Cerebellar cortex (tissue), 1 donor: ENCODE results near the gene SIRT7.

Source experiments
- DNase-seq: peaks from one replicate; pipeline ENCODE4 v3.0.0-alpha.2; 2015; ENCODE audit warnings: low spot score

Gene SIRT7

GRCh38 chr17:81917565-81918332 lies at the start of gene SIRT7:
SIRT7 (minus strand) TSS chr17:81918176; CDS start chr17:81918131, 45 bp downstream.
- DNase-seq, result peak; percentile 78

GRCh38 chr17:81967244-81967532 lies 49.2 kb upstream of the SIRT7 start:
- no peak for DNase-seq

GRCh38 chr17:81966343-81967243 lies 48.6 kb upstream of the SIRT7 start:
- no peak for DNase-seq

GRCh38 chr17:81964081-81964849 lies 46.3 kb upstream of the SIRT7 start:
- no peak for DNase-seq

- no peak for DNase-seq
Observed at GRCh38 chr17:81962499-81963441, 44.8 kb upstream of the SIRT7 start.

- no peak for DNase-seq
Observed at GRCh38 chr17:81961521-81962498, 43.8 kb upstream of the SIRT7 start.

- DNase-seq, result no peak
Observed at GRCh38 chr17:81961087-81961511, 43.1 kb upstream of the SIRT7 start, which contains the start of gene NOTUM. NOTUM (minus strand) TSS chr17:81961187; CDS start chr17:81960909, 278 bp downstream.

- DNase-seq, result no peak
Observed at GRCh38 chr17:81960130-81960958, 42.4 kb upstream of the SIRT7 start.

GRCh38 chr17:81959362-81960129 lies 41.6 kb upstream of the SIRT7 start:
- peak; percentile 27 for DNase-seq

GRCh38 chr17:81958633-81959342 lies 40.8 kb upstream of the SIRT7 start:
- DNase-seq, result no peak

GRCh38 chr17:81957691-81958432 lies 39.9 kb upstream of the SIRT7 start:
- no peak for DNase-seq

- no peak for DNase-seq
Observed at GRCh38 chr17:81956607-81957589, 38.9 kb upstream of the SIRT7 start.

- no peak for DNase-seq
Observed at GRCh38 chr17:81955756-81956544, 38.0 kb upstream of the SIRT7 start.

- no peak for DNase-seq
Observed at GRCh38 chr17:81955058-81955681, 37.2 kb upstream of the SIRT7 start.
